Measurements from ENCODE around the gene PLAGL2.

DNA sequence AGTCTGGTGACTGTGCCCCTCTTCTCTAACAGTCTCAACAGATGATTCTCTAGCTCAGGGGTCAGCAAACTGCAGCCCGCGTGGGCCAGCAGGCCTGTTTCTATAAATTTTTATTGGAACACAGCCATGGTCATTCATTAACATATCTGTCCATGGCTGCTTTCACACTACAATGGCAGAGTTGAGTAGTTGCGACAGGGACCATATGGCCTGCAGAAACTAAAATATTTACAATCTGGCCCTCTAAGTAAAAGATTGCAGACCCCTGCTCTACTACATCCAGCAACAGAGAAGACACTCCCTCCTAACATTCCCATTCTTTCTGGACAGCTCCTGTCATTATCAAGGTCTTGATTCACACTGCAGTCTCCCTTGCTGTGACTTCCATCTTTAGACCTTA lies 45.2 kb downstream of the PLAGL2 start:
- TF ChIP-seq, protein P1, sequence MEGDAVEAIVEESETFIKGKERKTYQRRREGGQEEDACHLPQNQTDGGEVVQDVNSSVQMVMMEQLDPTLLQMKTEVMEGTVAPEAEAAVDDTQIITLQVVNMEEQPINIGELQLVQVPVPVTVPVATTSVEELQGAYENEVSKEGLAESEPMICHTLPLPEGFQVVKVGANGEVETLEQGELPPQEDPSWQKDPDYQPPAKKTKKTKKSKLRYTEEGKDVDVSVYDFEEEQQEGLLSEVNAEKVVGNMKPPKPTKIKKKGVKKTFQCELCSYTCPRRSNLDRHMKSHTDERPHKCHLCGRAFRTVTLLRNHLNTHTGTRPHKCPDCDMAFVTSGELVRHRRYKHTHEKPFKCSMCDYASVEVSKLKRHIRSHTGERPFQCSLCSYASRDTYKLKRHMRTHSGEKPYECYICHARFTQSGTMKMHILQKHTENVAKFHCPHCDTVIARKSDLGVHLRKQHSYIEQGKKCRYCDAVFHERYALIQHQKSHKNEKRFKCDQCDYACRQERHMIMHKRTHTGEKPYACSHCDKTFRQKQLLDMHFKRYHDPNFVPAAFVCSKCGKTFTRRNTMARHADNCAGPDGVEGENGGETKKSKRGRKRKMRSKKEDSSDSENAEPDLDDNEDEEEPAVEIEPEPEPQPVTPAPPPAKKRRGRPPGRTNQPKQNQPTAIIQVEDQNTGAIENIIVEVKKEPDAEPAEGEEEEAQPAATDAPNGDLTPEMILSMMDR (IDR thresholded peaks at IDR 0.05; ENCODE audit: poor library complexity, severe bottlenecking) = no peak
- no peak for TF ChIP-seq POLR2AphosphoS5 (IDR thresholded peaks at IDR 0.05)

Data from neural cell (in vitro differentiated cells).